GM18499 (cell line): ENCODE measurements around the gene PLAU.

Experiments used
- ATAC-seq: cut with Tn5 transposase; IDR thresholded peaks from one replicate; pipeline ENCODE4 v1.9.1; 2021; ENCODE audit warnings: moderate number of reproducible peaks; ENCODE audit not compliant: insufficient read depth, unreplicated experiment

Gene PLAU

GRCh38 chr10:73910764-73911552, at the start of gene PLAU:
Gene PLAU (plus strand): TSS chr10:73911132. CDS start chr10:73911556, 424 bp downstream.
- no peak for ATAC-seq

GRCh38 chr10:73862011-73862410, 48.9 kb upstream of the PLAU start:
- no peak for ATAC-seq

DNA sequence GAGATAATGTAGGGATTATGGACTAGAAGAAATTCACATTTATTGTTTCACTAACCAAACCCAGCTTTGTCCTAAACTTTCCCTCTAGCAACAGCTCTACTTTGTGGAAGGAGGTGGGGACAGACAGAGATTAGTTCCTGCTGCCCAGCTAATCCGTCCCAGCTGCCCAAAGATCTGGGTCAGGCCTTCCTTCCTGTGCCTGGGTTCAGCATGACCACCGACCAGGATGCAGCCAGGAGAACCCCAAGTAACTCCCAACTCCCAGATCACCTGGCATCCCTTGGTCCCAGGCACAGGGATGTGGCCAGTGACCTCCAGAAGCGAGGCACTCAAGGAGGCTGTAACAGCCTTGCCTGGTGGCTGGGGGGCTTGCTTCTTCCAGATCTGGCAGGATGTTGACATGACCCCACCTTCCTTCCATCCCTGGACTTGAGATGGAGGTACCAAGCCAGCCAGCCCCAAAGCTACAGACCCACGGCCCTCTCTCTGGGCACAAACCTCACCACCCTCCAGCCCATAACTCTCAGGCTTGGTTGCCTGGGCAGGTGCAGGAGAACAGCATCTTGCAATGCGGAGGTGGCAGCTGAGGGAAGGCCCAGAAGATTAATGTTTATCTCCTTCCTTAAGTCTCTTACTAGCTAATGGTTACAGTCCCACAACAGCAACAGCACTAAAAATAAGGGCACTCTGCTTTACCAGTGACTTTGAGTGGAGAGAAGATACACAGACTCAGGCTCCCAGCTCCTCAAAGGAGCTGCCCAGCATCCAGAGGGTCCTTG, 47.7 kb upstream of the PLAU start:
- no peak for ATAC-seq

- ATAC-seq: no peak
Measured at GRCh38 chr10:73864229-73864628, 46.7 kb upstream of the PLAU start.

DNA sequence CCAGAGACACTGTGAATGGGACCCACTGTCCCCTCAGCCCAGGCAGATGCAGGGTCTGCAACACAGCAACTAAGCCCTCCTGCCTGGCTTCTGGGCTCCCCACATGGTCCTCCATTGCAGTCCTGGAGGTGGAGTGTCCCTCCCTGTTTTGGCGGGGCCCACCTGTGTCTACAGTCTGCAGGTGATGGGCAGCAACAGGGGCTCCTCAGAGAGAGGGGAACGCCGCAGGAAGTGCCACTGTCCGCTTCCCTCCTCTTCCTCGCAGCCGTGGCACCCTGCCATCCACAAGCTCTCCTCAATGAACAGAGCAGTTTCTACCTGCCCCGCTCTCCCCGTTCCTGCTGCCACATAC, 45.8 kb upstream of the PLAU start:
- ATAC-seq: no peak

DNA sequence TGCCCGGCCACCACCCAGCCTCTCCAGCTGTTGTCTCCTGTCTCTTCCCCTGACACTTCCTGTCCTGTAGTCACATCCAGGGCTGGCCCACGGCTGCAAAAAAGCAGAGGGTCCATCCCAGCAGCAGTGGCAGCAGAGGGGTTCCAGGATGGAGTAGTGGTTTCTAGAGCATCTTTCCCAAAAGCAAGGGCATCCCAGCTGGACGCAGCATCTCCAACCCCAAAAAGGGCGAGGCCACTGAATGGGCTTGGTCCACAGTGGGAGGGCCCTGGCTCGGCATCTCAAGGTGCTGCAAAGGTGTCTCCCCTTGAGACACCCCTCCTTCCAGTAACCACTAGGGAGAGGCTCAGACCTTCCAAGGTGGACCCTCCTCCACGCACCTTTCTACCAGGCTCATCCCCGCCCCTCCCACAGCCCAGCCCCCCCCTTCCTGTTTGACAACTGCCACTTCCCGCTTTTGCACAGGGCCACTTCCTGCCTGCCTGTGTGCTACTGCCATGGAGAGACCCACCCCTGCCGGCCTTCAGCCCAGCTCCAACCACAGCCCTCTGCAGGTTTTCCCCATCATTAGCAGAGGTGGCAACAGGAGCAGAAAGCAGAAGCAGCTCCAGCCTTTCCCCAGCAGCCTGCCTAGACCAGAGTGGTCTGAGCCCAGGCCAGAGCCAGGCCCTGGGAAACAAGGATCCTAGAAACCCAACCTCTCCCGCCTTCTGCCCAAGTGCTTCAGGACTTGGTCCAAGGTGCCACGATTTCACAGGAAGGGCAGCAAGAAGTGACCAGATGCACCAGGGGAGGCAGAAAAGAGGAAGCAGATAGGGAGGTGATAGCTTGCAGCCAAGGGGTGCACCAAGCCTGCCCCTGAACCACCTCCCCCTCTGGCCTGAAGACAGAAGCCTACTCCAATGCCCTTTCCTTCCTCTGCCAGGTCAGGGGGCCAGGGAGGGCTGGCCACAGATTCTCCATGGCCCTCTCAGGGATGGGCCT, 45.2 kb upstream of the PLAU start:
- ATAC-seq: no peak

GRCh38 chr10:73866621-73867020, 44.3 kb upstream of the PLAU start:
- ATAC-seq: no peak

GRCh38 chr10:73867126-73867807, 43.7 kb upstream of the PLAU start:
- ATAC-seq: no peak

DNA sequence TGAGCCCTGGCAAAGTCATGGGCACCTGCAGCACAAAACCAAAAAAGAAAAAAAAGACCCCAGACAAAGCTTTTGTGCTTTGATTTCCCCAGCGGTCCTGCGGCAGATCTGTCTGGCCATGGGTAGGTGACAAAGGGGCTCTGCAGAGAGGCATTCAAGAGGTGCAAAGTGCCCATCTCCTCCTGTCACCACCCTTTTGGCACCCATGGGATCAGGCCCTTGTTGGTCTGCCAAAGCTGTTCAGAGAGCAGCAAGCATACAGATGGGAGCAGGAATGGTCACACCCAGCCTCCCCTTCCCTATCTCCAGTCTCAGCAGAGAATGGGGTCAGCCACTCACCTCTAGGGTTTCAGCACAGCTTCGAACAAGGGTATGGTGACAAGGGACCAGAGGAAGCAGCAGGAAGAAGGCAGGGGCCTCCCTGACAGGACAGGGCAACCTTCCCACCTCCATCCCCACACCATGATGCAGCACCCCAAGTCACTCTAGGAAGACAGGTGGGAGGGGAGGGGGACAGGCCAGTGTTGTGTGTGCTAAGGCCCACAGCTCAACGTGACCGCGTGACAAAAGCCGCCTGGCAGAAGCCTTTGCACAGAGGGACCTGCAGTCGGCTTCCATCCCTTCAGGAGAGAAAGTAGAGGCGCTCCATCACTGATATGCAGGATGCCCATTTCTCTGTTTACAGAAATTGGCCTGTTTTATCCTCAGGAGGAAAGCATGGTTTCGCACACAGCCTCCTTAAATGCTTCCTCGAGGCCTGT, 42.9 kb upstream of the PLAU start:
- no peak for ATAC-seq

DNA sequence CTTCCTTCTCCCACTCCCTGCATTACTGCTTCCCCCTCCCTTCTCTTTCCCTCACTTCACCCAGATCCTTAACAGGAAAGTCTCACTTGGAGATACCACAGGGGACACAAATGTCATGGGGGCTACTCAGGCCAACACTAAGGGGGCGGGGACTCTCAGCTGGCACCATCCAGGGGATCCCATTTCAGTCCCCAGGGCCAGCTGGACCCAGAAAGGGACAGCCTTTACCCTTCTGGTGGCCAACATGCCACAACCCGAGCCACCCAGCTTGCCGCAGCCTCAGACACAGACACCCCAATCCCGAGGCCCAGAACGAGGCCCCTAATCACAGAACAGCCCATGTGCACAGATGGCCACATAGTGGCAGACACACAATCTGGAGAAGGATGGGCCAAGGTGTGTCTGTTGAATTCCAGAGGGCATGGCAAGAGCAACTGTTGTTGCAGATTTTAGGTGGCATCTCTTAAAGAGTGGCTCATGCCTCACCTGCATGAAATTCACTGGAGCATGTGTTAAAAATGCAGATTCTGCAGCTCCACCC, 42.2 kb upstream of the PLAU start:
- ATAC-seq: no peak

DNA sequence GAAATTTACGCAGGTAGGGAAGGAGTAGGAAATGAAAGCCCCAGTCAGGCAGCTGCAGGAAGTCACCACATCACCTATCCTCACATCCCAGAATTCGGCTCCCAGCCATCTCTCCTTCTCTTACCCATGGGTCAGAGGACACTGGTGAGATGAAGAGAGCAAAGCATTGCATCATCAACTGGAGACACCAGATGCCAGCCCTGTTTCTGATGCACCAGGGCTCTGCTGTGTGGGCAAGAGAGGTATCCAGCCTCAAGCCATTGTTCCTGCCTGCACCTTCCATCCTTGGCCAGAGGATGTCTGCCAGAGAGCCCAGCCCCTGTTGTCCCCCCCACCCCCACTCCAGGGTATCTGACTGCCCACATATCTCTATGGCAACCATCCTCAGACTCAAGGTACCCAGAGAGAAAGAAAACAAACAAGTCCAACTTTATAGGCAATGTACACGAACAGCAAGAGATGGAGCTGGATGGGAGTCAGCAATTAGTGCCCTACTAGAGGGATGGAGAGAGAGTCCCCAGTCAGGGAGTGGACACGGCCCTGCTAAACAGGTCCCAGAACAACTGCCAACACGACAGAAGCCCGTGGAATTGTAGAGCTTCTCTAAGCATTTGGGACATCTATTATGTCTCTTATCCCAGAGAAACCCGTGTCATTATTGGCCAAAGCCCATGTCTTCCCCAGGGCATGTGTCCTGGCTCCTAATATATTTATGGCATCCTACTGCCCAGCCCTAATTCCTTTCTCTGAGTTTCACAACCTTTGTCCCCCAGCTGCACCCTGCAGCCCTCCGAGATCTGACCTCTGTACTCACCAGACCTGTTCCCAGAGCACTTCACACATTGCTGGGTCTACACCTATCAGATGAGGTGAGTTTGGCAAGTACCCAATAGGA, 39.4 kb upstream of the PLAU start:
- no peak for ATAC-seq

- ATAC-seq: no peak
Measured at GRCh38 chr10:73872190-73872710, 38.7 kb upstream of the PLAU start.

- no peak for ATAC-seq
Measured at GRCh38 chr10:73873142-73873837, 37.6 kb upstream of the PLAU start.

DNA sequence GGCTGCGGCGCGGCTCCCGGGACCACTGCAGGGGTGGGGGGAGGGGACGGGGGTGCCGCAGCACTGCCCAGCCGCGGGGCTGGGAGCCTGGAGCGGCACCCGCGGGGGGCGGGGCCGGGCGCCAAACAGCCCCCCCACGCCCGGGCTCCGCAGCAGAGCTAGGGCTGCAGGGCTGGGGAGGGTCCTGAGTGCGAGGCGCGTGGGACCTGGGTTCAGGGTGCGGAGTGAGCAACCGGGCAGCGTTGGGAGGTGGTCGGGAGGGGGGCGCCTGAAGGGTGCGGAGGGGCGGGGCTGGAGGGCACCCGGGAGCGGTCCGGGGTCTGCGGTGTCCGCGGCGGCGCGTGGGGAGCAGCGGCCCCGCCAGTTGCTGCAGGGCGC, 37.1 kb upstream of the PLAU start:
- no peak for ATAC-seq

DNA sequence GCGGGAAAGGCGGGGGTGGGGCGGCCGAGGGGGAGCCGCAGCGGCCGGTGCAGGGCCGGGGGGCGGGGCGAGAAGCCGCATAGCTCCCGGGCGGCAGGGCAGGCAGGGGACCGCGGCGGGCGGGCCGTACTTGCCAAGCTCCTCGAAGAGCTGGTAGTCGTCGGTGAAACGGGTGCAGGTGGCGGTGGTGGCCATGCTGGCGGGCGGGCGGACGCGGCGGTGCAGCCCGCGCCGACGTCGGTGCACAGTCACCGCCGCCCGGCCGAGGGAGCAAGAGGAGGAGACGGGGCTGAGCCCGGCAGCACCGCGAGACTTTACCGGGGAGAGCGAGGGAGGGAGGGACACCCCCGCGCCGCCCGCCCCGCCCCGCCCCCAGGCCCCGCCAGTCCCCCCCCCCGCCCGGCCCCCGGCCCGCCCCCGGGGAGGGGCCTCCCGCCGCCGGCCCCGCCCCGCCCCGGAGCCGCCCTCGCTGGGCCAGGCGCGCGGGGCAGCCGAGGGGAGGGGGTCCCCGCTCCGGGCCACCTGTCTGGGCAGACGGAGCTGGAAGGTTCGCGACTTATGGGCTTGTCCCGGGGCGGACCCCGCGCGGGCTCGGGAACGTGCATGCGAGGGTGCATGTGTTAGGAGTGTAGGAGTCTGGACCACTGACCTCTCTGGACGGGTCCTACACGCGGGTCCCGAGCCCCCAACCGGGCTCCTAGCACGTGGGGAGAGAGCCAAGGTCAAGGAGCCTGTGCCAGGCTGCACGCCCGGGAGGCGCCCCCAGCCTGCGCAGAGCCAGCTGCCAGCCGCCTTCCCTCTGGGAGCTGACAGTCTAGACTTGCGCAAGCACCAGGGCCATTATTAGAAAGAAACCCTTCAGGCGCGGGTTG, 36.4 kb upstream of the PLAU start, which contains the start of gene CAMK2G:
Gene CAMK2G, minus strand, starts transcription at position 289 of the 872 bp plus-strand sequence. Its CDS starts 94 bp downstream, at position 195.
- ATAC-seq: no peak

DNA sequence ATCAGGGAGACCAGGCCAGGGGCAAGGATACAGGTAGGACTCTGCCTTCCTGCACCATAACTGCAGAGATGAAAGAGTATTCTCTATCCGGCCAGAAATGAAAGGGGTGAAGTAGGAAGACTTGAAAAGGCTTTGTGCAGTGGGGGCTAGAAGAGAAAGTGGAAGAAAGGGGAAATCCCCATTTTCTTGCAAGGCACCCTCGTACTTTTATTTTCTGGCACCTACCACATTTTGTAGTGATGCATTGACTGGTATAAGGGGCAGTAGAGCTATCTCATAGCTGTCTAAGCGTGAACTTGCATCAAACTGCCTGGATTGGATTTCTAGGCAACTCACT, 35.8 kb upstream of the PLAU start:
- no peak for ATAC-seq
